Psoas muscle (tissue), 8 donors: Measurements from ENCODE around the gene CDKN1A. TPM values are rescaled to one million over a fixed set of nuclear protein-coding genes. Genes with fewer than 3 reads are reported as not detected.

Experiments used
- ATAC-seq, 4 donors: fragments of 200-7000 bp; cut with Tn5 transposase; one replicate each; pipeline ENCODE4 v1.9.1; 2020; ENCODE audit warnings: moderate library complexity in 3 of 4, mild to moderate bottlenecking in 2 of 4
- DNase-seq, 2 donors: peaks; one replicate each; pipeline ENCODE4 v3.0.0-alpha.2; 2020
- H3K27ac ChIP-seq: fragments of 200-600 bp; one replicate; pipeline ENCODE4 v1.8.0; 2022
- H3K27me3 ChIP-seq, 3 donors: fragments of 200-600 bp in 1 of 3; one replicate each; pipeline versions ENCODE4 v1.6.1 to v1.8.0; 2013 to 2022; ENCODE audit warnings: low read length in 2 of 3, mild to moderate bottlenecking in 2 of 3, moderate library complexity in 1 of 3; ENCODE audit not compliant: insufficient read depth in 3 of 3
- H3K36me3 ChIP-seq, 2 donors: fragments of 200-600 bp in 1 of 2; one replicate each; pipeline versions ENCODE4 v1.6.1 to v1.8.0; 2013 to 2022; ENCODE audit warnings: low read depth in 1 of 2, mild to moderate bottlenecking in 1 of 2, moderate library complexity in 1 of 2; ENCODE audit not compliant: insufficient read depth in 1 of 2
- H3K4me1 ChIP-seq: fragments of 200-600 bp; one replicate; pipeline ENCODE4 v1.8.0; 2022
- H3K4me3 ChIP-seq: fragments of 200-600 bp; one replicate; pipeline ENCODE4 v1.8.0; 2022; ENCODE audit warnings: mild to moderate bottlenecking
- H3K9me3 ChIP-seq: fragments of 200-600 bp; one replicate; pipeline ENCODE4 v1.8.0; 2022
- CTCF ChIP-seq: fragments of 200-600 bp; IDR thresholded peaks from one replicate; pipeline ENCODE4 v1.8.0; 2022; ENCODE audit warnings: antibody characterized with exemption
- WGBS, 3 donors: extraction: QIAGEN DNeasy Blood & Tissue Kit; methylation state at CpG; one replicate each; pipeline versions ENCODE4 v1.1.6 to v1.1.7; 2013; 5-methylcytosine and 5-hydroxymethylcytosine counted together
- intact Hi-C, 2 donors: fragments of 100-400 bp; cut with DNase I; formaldehyde crosslinking; loops; one replicate each; pipeline versions ENCODE4 v1.11.0 to v1.14.2; 2022
- polyA plus RNA-seq, 3 donors: library from polyadenylated mRNA; stranded (reverse); fragments of 200-250 nt; gene quantifications; one replicate each; pipeline ENCODE4 v1.2.3, GENCODE V29; 2013
- total RNA-seq, 4 donors: library from RNA; stranded (reverse); fragmentation: NEBNext Ultra II Directional in 2 of 4; extraction: Animal tissue kit (Norgen Biotek cat#: 25700) in 2 of 4; gene quantifications; one replicate each; pipeline versions ENCODE4 v1.2.1 to v1.2.4, GENCODE V29; 2021 to 2023
- donor health status: healthy with polysubstance abuse.
- donor health status: DM: no; HTN: no; CAD: no; lungs with moderate emphysema.
- donor health status: Bipolar disorder and iron deficiency.
- donor health status: healthy.
- donor health status: DM: yes; HTN: yes; CAD: no.
- donor health status: DM: no; HTN: no; CAD: no.
- donor health status: DM: no; HTN: no; CAD: no.
- donor health status: DM: yes; HTN: yes; CAD: no.

Gene CDKN1A
- total and polyA plus RNA-seq, 7 donors = 39.2 to 666 (median 159) TPM

- ATAC-seq = no peak
- Histone ChIP-seq H3K4me1 (no peaks in the 10 kb centered on the region), H3K4me3 (no peak overlapping the region), H3K9me3 (no peaks in the 10 kb centered on the region), H3K27me3 (no peaks in the 10 kb centered on the region), H3K27ac (no peak overlapping the region), H3K36me3 (no peaks in the 10 kb centered on the region)
- intact Hi-C loops = no loop called here
- peak in 1 of 2 donors; percentile 32 for DNase-seq
- 90 to 97% (median 91%) methylated on average over 7 of the region's 7 CpGs for WGBS, 3 donors
- no peak for TF ChIP-seq CTCF
Measured at GRCh38 chr6:36719126-36719525, 40.6 kb downstream of the CDKN1A start.

- WGBS, 3 donors = 90 to 94% (median 92%) methylated on average over 10 to 11 of the region's 11 CpGs
Measured at GRCh38 chr6:36720251-36721141, 42.0 kb downstream of the CDKN1A start.

GRCh38 chr6:36721369-36722140 is 43.0 kb downstream of the CDKN1A start:
- no peaks in the 10 kb centered on the region for H3K9me3 ChIP-seq
- H3K27ac ChIP-seq = no peak overlapping the region
- ATAC-seq (no peak), DNase-seq (peak in 1 of 2 donors; percentile 47)
- H3K4me3 ChIP-seq = no peak overlapping the region
- no peaks in the 10 kb centered on the region for H3K27me3 ChIP-seq
- WGBS, 3 donors = 81 to 87% (median 84%) methylated on average over 14 to 15 of the region's 15 CpGs
- no peak for TF ChIP-seq CTCF
- no peaks in the 10 kb centered on the region for H3K36me3 ChIP-seq
- intact Hi-C loops = no loop called here
- no peaks in the 10 kb centered on the region for H3K4me1 ChIP-seq

More at GRCh38 chr6:36720251-36721141, 42.0 kb downstream of the CDKN1A start:
- no peak overlapping the region for H3K27ac ChIP-seq
- intact Hi-C loops = no loop called here
- no peaks in the 10 kb centered on the region for H3K27me3 ChIP-seq
- ATAC-seq (no peak), DNase-seq (peak in 1 of 2 donors; percentile 43)
- no peaks in the 10 kb centered on the region for H3K9me3 ChIP-seq
- H3K36me3 ChIP-seq = no peaks in the 10 kb centered on the region
- H3K4me1 ChIP-seq = no peaks in the 10 kb centered on the region
- H3K4me3 ChIP-seq = no peak overlapping the region
- no peak for TF ChIP-seq CTCF

GRCh38 chr6:36722365-36722764 is 43.9 kb downstream of the CDKN1A start:
- Histone ChIP-seq H3K9me3 (no peaks in the 10 kb centered on the region), H3K27me3 (no peaks in the 10 kb centered on the region), H3K4me1 (no peaks in the 10 kb centered on the region), H3K36me3 (no peaks in the 10 kb centered on the region), H3K27ac (no peak overlapping the region), H3K4me3 (no peak overlapping the region)
- ATAC-seq (no peak), DNase-seq (no peak)
- intact Hi-C loops = no loop called here
- TF ChIP-seq CTCF = no peak
- WGBS, 3 donors = 89 to 91% (median 90%) methylated on average over 10 of the region's 10 CpGs
